Ishikawa (cell line): Measurements from ENCODE around the gene GPR82.

Source experiments
- EP300 ChIP-seq: IDR thresholded peaks from 2 replicates; pipeline ENCODE4 v1.6.1; 2012; ENCODE audit warnings: borderline replicate concordance
- YY1 ChIP-seq: IDR thresholded peaks from 2 replicates; pipeline ENCODE4 v1.6.1; 2012; ENCODE audit warnings: low read depth

GRCh38 chrX:41721590-41721989 lies 2.4 kb upstream of the GPR82 start:
- no peak for TF ChIP-seq YY1
- no peak for TF ChIP-seq EP300
